ENCODE results near the gene ESRRA. TPM values are rescaled to one million over a fixed set of nuclear protein-coding genes. Genes with fewer than 3 reads are reported as not detected.

The ESRRA gene
- total and polyA plus RNA-seq, 10 donors, result 24.0 to 56.5 (median 43.2) TPM

DNA sequence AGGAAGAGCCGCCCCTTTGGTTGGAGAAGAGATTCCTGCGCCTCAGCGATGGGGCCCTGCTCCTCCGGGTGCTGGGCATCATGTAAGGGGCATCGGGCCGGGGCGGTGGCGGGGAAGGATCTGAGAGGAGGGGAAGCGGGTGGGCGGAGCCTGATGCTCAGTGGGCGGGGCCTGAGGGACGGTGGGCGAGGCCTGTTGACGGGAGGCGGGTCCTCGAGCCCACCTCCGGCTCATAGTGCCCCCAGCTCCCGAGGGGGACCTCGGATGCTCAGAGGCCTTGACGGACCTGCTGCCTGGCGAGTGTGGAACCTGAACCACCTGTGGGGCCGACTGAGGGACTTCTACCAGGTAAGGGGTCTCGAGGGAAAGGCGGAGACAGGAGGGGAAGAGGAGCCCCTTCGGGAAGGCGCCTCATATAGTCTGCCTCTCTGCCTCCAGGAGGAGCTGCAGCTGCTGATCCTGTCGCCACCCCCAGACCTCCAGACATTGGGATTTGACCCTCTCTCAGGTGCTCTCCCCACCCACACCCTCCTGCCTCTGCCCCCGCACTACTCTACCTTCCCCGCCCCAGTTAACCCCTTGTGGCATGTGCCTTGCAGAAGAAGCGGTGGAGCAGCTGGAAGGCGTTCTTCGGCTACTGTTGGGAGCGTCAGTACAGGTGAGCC, 35.5 kb downstream of the ESRRA start:
- peaks cover 0 to 42% (median 20%) of the 10 kb centered on the region in 6 donors for H3K36me3 ChIP-seq
- H3K4me1 ChIP-seq, result peaks cover 22 to 94% (median 45%) of the 10 kb centered on the region in 6 donors
- DNase-seq, result peak; percentile 96
- H3K27ac ChIP-seq, result peak overlapping the region; percentile 63 to 95 (median 88)
- TF ChIP-seq POLR2A (IDR thresholded peaks at IDR 0.05) (no peak), POLR2AphosphoS5 (IDR thresholded peaks at IDR 0.05) (peak in 1 of 3 donors; percentile 38)
- 17 to 36% (median 21%) methylated on average over 19 to 33 of the region's 33 CpGs for WGBS, 5 donors
- H3K27me3 ChIP-seq (replicated peaks in 1 of 7), result peaks cover 0 to 5% (median 0%) of the 10 kb centered on the region in 7 donors
- peak overlapping the region; percentile 34 to 82 (median 50) for H3K4me3 ChIP-seq
- intact Hi-C loops (cut with DNase I; ENCODE audit: low total_unique reads), result no loop called here
- H3K9me3 ChIP-seq, result no peaks in the 10 kb centered on the region

DNA sequence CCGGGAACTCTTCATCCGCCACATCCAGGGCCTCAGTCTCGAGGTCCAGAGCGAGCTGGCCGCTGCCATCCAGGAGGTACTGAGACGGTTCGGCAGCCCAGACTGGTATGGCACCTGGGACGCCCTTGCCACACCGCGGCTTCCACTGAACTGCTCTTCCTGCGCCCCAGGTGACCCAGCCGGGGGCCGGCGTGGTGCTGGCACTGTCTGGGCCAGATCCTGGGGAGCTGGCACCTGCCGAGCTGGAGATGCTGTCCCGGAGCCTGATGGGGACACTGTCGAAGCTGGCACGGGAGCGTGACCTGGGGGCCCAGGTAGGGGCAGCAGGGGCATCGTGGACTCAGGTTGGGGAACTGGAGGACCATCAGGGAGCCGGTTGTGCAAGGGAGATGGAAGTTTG, 36.1 kb downstream of the ESRRA start:
- peak; percentile 87 for DNase-seq
- H3K4me3 ChIP-seq, result peak overlapping the region in 5 of 8 donors; percentile 47 to 82 (median 54)
- H3K4me1 ChIP-seq, result peaks cover 22 to 92% (median 45%) of the 10 kb centered on the region in 6 donors
- H3K27me3 ChIP-seq (replicated peaks in 1 of 7), result peaks cover 0 to 5% (median 0%) of the 10 kb centered on the region in 7 donors
- no peaks in the 10 kb centered on the region for H3K9me3 ChIP-seq
- intact Hi-C loops (cut with DNase I; ENCODE audit: low total_unique reads), result no loop called here
- peak overlapping the region in 5 of 8 donors; percentile 85 to 95 (median 92) for H3K27ac ChIP-seq
- WGBS, 5 donors, result 64 to 92% (median 77%) methylated on average over 8 to 21 of the region's 21 CpGs
- TF ChIP-seq POLR2A (IDR thresholded peaks at IDR 0.05) (no peak), POLR2AphosphoS5 (IDR thresholded peaks at IDR 0.05) (no peak)
- TF ChIP-seq, protein P1, sequence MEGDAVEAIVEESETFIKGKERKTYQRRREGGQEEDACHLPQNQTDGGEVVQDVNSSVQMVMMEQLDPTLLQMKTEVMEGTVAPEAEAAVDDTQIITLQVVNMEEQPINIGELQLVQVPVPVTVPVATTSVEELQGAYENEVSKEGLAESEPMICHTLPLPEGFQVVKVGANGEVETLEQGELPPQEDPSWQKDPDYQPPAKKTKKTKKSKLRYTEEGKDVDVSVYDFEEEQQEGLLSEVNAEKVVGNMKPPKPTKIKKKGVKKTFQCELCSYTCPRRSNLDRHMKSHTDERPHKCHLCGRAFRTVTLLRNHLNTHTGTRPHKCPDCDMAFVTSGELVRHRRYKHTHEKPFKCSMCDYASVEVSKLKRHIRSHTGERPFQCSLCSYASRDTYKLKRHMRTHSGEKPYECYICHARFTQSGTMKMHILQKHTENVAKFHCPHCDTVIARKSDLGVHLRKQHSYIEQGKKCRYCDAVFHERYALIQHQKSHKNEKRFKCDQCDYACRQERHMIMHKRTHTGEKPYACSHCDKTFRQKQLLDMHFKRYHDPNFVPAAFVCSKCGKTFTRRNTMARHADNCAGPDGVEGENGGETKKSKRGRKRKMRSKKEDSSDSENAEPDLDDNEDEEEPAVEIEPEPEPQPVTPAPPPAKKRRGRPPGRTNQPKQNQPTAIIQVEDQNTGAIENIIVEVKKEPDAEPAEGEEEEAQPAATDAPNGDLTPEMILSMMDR (IDR thresholded peaks at IDR 0.05 in 8 of 11, conservative IDR thresholded peaks at IDR 0.05 in 3 of 11), result no peak
- peaks cover 0 to 47% (median 20%) of the 10 kb centered on the region in 6 donors for H3K36me3 ChIP-seq

GRCh38 chr11:64341851-64342791, 36.8 kb downstream of the ESRRA start:
- Histone ChIP-seq H3K9me3 (no peaks in the 10 kb centered on the region), H3K27me3 (replicated peaks in 1 of 7) (peaks cover 0 to 5% (median 0%) of the 10 kb centered on the region in 7 donors), H3K36me3 (peaks cover 0 to 51% (median 22%) of the 10 kb centered on the region in 6 donors), H3K4me3 (peak overlapping the region in 7 of 8 donors; percentile 15 to 82 (median 32)), H3K4me1 (peaks cover 22 to 95% (median 47%) of the 10 kb centered on the region in 6 donors), H3K27ac (peak overlapping the region in 7 of 8 donors; percentile 51 to 95 (median 91))
- TF ChIP-seq, protein P1 (IDR thresholded peaks at IDR 0.05 in 8 of 11, conservative IDR thresholded peaks at IDR 0.05 in 3 of 11), result peak in 9 of 11 experiments; percentile 10 to 69 (median 54)
- TF ChIP-seq POLR2AphosphoS5 (IDR thresholded peaks at IDR 0.05), result peak; percentile 49 to 79 (median 78)
- no peak for TF ChIP-seq POLR2A (IDR thresholded peaks at IDR 0.05)
- intact Hi-C loops (cut with DNase I; ENCODE audit: low total_unique reads), result no loop called here
- WGBS, 5 donors, result 27 to 37% (median 28%) methylated on average over 30 to 55 of the region's 55 CpGs
- DNase-seq, result peak; percentile 97

GRCh38 chr11:64342869-64343745, 37.8 kb downstream of the ESRRA start:
- peak; percentile 82 for DNase-seq
- H3K9me3 ChIP-seq, result no peaks in the 10 kb centered on the region
- peaks cover 22 to 95% (median 48%) of the 10 kb centered on the region in 6 donors for H3K4me1 ChIP-seq
- intact Hi-C loops (cut with DNase I; ENCODE audit: low total_unique reads), result no loop called here
- H3K27me3 ChIP-seq (replicated peaks in 1 of 7), result peaks cover 0 to 5% (median 0%) of the 10 kb centered on the region in 7 donors
- TF ChIP-seq, protein P1 (IDR thresholded peaks at IDR 0.05 in 8 of 11, conservative IDR thresholded peaks at IDR 0.05 in 3 of 11), result no peak
- peak overlapping the region in 6 of 8 donors; percentile 15 to 82 (median 34) for H3K4me3 ChIP-seq
- WGBS, 5 donors, result 52 to 76% (median 72%) methylated on average over 11 to 29 of the region's 29 CpGs
- peaks cover 0 to 60% (median 25%) of the 10 kb centered on the region in 6 donors for H3K36me3 ChIP-seq
- H3K27ac ChIP-seq, result peak overlapping the region in 4 of 8 donors; percentile 91 to 95 (median 93)
